ENCODE measurements around the gene CDK10.

The CDK10 gene

DNA sequence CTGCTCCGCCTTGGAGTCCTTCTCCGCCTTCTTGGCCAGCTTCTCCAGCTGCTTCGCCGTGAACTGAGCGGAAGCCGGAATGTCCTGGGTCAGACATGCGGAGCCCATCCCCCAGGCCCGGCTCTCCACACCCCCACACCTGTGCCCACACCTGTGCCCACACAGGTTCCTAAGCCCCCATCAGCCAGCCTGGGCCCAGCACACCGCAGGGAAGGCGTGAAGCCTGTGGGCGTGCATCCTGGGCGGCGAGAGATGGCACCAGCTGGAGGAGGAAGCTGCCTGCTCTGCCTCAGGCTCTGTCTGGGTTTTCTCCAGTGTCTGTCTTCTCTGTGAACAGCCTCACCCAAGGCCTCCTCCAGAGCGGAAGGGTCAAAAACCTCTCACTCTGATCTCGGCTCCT lies 34.9 kb upstream of the CDK10 start:
- Histone ChIP-seq H3K79me2 (ENCODE audit: insufficient read depth, low read length) (peaks cover 16% of the 10 kb centered on the region; the same call in 1 of the 2 replicates), H3F3A (ENCODE audit: low read depth) (no peaks in the 10 kb centered on the region), H3K4me2 (ENCODE audit: low read depth, low read length, poor library complexity, severe bottlenecking) (no peak overlapping the region), H3K27me3 (ENCODE audit: insufficient read depth, low read length, poor library complexity, severe bottlenecking) (no peaks in the 10 kb centered on the region), H3K4me1 (ENCODE audit: insufficient read depth, low read length, poor library complexity, severe bottlenecking) (peaks cover 3% of the 10 kb centered on the region), H3K9ac (ENCODE audit: low read depth, low read length, poor library complexity, severe bottlenecking) (no peak overlapping the region), H2AFZ (ENCODE audit: low read length) (no peak overlapping the region), H3K9me2 (replicated peaks; ENCODE audit: low read depth, low read length) (no peaks in the 10 kb centered on the region), H3K4me3 (ENCODE audit: low read length, poor library complexity, severe bottlenecking) (no peak overlapping the region), H4K20me1 (ENCODE audit: insufficient read depth, low read length, poor library complexity, severe bottlenecking) (no peaks in the 10 kb centered on the region), H3K9me3 (ENCODE audit: insufficient read depth, low read depth, low read length) (no peaks in the 10 kb centered on the region), H3K36me3 (ENCODE audit: insufficient read depth, low read length) (peaks cover 5% of the 10 kb centered on the region; the same call in 1 of the 2 replicates)
- TF ChIP-seq EZH2phosphoT487 (IDR thresholded peaks at IDR 0.05; ENCODE audit: borderline replicate concordance): no peak
- TF ChIP-seq, protein P1, sequence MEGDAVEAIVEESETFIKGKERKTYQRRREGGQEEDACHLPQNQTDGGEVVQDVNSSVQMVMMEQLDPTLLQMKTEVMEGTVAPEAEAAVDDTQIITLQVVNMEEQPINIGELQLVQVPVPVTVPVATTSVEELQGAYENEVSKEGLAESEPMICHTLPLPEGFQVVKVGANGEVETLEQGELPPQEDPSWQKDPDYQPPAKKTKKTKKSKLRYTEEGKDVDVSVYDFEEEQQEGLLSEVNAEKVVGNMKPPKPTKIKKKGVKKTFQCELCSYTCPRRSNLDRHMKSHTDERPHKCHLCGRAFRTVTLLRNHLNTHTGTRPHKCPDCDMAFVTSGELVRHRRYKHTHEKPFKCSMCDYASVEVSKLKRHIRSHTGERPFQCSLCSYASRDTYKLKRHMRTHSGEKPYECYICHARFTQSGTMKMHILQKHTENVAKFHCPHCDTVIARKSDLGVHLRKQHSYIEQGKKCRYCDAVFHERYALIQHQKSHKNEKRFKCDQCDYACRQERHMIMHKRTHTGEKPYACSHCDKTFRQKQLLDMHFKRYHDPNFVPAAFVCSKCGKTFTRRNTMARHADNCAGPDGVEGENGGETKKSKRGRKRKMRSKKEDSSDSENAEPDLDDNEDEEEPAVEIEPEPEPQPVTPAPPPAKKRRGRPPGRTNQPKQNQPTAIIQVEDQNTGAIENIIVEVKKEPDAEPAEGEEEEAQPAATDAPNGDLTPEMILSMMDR (conservative IDR thresholded peaks at IDR 0.05; ENCODE audit: low read length): no peak

DNA sequence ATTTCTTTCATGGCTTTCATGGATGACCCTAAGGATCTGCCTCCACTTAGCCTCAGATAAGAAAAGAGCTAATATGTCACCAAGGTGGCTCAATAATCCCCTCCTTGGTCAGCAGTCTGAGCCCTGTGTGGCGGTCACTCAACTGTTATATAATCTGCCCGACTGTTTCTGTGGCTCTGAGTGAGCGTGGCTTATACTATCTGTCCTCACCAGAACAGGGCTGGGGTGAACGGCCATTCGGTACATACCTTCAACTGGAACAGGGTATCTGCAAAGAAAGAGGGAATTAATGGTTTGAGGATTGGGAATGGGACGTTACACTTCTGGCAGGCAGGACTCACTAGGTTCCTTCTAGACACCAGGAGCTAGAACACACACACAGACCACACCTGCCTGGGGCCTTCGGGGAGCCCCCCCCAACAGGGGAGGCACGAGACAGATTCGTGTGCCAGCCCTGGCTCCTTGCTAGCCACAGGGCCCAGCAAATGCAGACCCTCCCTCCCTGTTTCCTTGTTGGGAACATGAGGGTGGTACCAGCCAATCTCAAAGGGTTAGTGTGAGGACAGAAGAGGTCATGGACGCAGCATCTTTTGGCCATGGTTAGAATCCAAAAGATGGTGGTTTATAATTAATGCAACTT lies 32.7 kb upstream of the CDK10 start:
- Histone ChIP-seq H3K79me2 (ENCODE audit: insufficient read depth, low read length) (peaks cover 34% of the 10 kb centered on the region), H3K4me3 (ENCODE audit: low read length, poor library complexity, severe bottlenecking) (no peak overlapping the region), H3K9me3 (ENCODE audit: insufficient read depth, low read depth, low read length) (no peaks in the 10 kb centered on the region), H2AFZ (ENCODE audit: low read length) (no peak overlapping the region), H4K20me1 (ENCODE audit: insufficient read depth, low read length, poor library complexity, severe bottlenecking) (peaks cover 7% of the 10 kb centered on the region), H3K9me2 (replicated peaks; ENCODE audit: low read depth, low read length) (no peaks in the 10 kb centered on the region), H3K4me1 (ENCODE audit: insufficient read depth, low read length, poor library complexity, severe bottlenecking) (peaks cover 4% of the 10 kb centered on the region), H3K4me2 (ENCODE audit: low read depth, low read length, poor library complexity, severe bottlenecking) (no peak overlapping the region), H3K36me3 (ENCODE audit: insufficient read depth, low read length) (no peaks in the 10 kb centered on the region), H3K9ac (ENCODE audit: low read depth, low read length, poor library complexity, severe bottlenecking) (no peak overlapping the region), H3K27me3 (ENCODE audit: insufficient read depth, low read length, poor library complexity, severe bottlenecking) (no peaks in the 10 kb centered on the region), H3F3A (ENCODE audit: low read depth) (no peaks in the 10 kb centered on the region)
- TF ChIP-seq EZH2phosphoT487 (IDR thresholded peaks at IDR 0.05; ENCODE audit: borderline replicate concordance): no peak
- TF ChIP-seq, protein P1 (conservative IDR thresholded peaks at IDR 0.05; ENCODE audit: low read length): no peak

DNA sequence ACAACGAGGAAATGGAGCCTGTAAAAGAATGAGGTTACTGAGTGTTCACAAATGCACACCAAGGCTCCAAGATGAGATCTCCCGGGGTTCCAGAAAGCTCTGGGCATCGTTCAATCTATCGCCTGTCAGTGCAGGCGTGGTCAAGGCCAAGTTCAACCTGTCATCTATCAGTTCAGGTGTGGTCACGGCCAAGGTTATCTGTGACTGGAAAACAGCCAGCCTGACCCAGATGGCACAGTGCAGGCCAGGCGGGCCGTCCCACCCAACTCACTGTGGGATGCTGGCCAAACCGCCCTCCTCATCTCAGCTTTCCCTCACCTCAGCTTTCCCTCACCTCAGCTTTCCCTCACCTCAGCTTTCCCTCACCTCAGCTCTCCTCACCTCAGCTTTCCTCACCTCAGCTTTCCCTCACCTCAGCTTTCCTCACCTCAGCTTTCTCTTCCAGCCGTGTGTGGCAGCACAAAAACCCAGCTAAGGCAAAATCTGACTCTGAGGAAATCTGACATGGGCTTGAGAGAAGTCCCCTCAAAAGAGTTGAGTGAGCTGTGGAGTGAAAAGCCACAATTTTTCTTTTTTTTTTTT lies 31.3 kb upstream of the CDK10 start:
- Histone ChIP-seq H3F3A (ENCODE audit: low read depth) (no peaks in the 10 kb centered on the region), H3K4me3 (ENCODE audit: low read length, poor library complexity, severe bottlenecking) (no peak overlapping the region), H2AFZ (ENCODE audit: low read length) (no peak overlapping the region), H4K20me1 (ENCODE audit: insufficient read depth, low read length, poor library complexity, severe bottlenecking) (peaks cover 7% of the 10 kb centered on the region), H3K36me3 (ENCODE audit: insufficient read depth, low read length) (no peaks in the 10 kb centered on the region), H3K9me3 (ENCODE audit: insufficient read depth, low read depth, low read length) (no peaks in the 10 kb centered on the region), H3K27me3 (ENCODE audit: insufficient read depth, low read length, poor library complexity, severe bottlenecking) (no peaks in the 10 kb centered on the region), H3K9me2 (replicated peaks; ENCODE audit: low read depth, low read length) (no peaks in the 10 kb centered on the region), H3K4me1 (ENCODE audit: insufficient read depth, low read length, poor library complexity, severe bottlenecking) (peaks cover 4% of the 10 kb centered on the region), H3K79me2 (ENCODE audit: insufficient read depth, low read length) (peaks cover 38% of the 10 kb centered on the region), H3K9ac (ENCODE audit: low read depth, low read length, poor library complexity, severe bottlenecking) (no peak overlapping the region), H3K4me2 (ENCODE audit: low read depth, low read length, poor library complexity, severe bottlenecking) (peak overlapping the region; percentile 34)
- TF ChIP-seq EZH2phosphoT487 (IDR thresholded peaks at IDR 0.05; ENCODE audit: borderline replicate concordance): no peak
- TF ChIP-seq, protein P1 (conservative IDR thresholded peaks at IDR 0.05; ENCODE audit: low read length): no peak
